OCI-LY3 (cell line): ENCODE data around the gene HMGA1.

Experiments
- H2AFZ ChIP-seq: fragments of 200-600, 300-600 bp; shearing (Covaris generic); 2 replicates; pipeline ENCODE4 v1.6.0; 2014; ENCODE audit warnings: antibody characterized with exemption, low read depth, low read length
- H3K27ac ChIP-seq: fragments of 200-600, 300-600 bp; sonication (generic); 2 replicates; pipeline ENCODE4 v1.5.1; 2014; ENCODE audit warnings: mild to moderate bottlenecking, low read length, moderate library complexity, mixed read lengths
- H3K27me3 ChIP-seq: fragments of 200-600, 300-600 bp; sonication (generic); 2 replicates; pipeline ENCODE4 v1.6.1; 2014; ENCODE audit warnings: low read depth, low read length, mixed read lengths
- H3K36me3 ChIP-seq: fragments of 200-600, 300-600 bp; sonication (generic); replicated peaks from 2 replicates; pipeline ENCODE3; 2014; ENCODE audit warnings: low read depth, low read length, mixed read lengths
- H3K4me1 ChIP-seq: fragments of 300-600, 200-600 bp; sonication (generic); 2 replicates; pipeline ENCODE4 v1.6.1; 2014; ENCODE audit warnings: low read length, mixed read lengths
- H3K4me2 ChIP-seq: fragments of 200-600, 300-600 bp; sonication (generic); 2 replicates; pipeline ENCODE4 v1.6.1; 2014; ENCODE audit warnings: low read length, mixed read lengths
- H3K4me3 ChIP-seq: fragments of 300-600, 200-600 bp; sonication (generic); 2 replicates; pipeline ENCODE4 v1.5.1; 2014; ENCODE audit warnings: antibody characterized with exemption, mild to moderate bottlenecking, low read length, moderate library complexity
- H3K79me2 ChIP-seq: fragments of 300-600, 200-600 bp; shearing (Covaris generic); 2 replicates; pipeline ENCODE4 v1.6.1; 2014; ENCODE audit warnings: mild to moderate bottlenecking, low read length, mixed read lengths
- H3K9ac ChIP-seq: fragments of 300-600, 200-600 bp; shearing (Covaris generic); 2 replicates; pipeline ENCODE4 v1.6.0; 2014; ENCODE audit warnings: mild to moderate bottlenecking, low read length, moderate library complexity
- H3K9me3 ChIP-seq: fragments of 200-600, 300-600 bp; shearing (Covaris generic); 2 replicates; pipeline ENCODE4 v1.6.1; 2014; ENCODE audit warnings: low read length, mixed read lengths; ENCODE audit not compliant: insufficient read depth
- H4K20me1 ChIP-seq: fragments of 200-600, 300-600 bp; sonication (generic); 2 replicates; pipeline ENCODE4 v1.6.1; 2016; ENCODE audit warnings: low read length, mixed read lengths; ENCODE audit not compliant: insufficient read depth
- CTCF ChIP-seq: fragments of 200-600, 300-600 bp; sonication (generic); IDR thresholded peaks from 2 replicates; pipeline ENCODE4 v1.5.1; 2014; ENCODE audit warnings: antibody characterized with exemption, low read length, low read depth
- EZH2phosphoT487 ChIP-seq: fragments of 200-600 bp; shearing (Covaris generic); IDR thresholded peaks from 2 replicates; pipeline ENCODE4 v1.6.1; 2018; ENCODE audit warnings: antibody characterized with exemption, mixed run types, low read depth

Gene HMGA1

GRCh38 chr6:34288581-34288980 lies 51.9 kb downstream of the HMGA1 start:
- Histone ChIP-seq H4K20me1 (no peaks in the 10 kb centered on the region), H3K79me2 (no peaks in the 10 kb centered on the region), H3K4me1 (no peaks in the 10 kb centered on the region), H3K36me3 (no peaks in the 10 kb centered on the region), H3K27me3 (no peaks in the 10 kb centered on the region), H3K4me2 (no peak overlapping the region), H2AFZ (no peak overlapping the region), H3K9ac (no peak overlapping the region), H3K27ac (no peak overlapping the region), H3K9me3 (no peaks in the 10 kb centered on the region), H3K4me3 (no peak overlapping the region)
- TF ChIP-seq EZH2phosphoT487 (no peak), CTCF (no peak)

- Histone ChIP-seq H3K27ac (no peak overlapping the region), H3K9me3 (no peaks in the 10 kb centered on the region), H3K4me1 (no peaks in the 10 kb centered on the region), H2AFZ (no peak overlapping the region), H3K36me3 (no peaks in the 10 kb centered on the region), H3K79me2 (no peaks in the 10 kb centered on the region), H3K27me3 (no peaks in the 10 kb centered on the region), H4K20me1 (no peaks in the 10 kb centered on the region), H3K4me3 (no peak overlapping the region), H3K9ac (no peak overlapping the region), H3K4me2 (no peak overlapping the region)
- TF ChIP-seq EZH2phosphoT487 (no peak), CTCF (no peak)
Observed at GRCh38 chr6:34289137-34289536, 52.5 kb downstream of the HMGA1 start.

- no peak overlapping the region for H3K4me3 ChIP-seq
- no peak overlapping the region for H3K9ac ChIP-seq
- H3K27me3 ChIP-seq = no peaks in the 10 kb centered on the region
- TF ChIP-seq CTCF (no peak), EZH2phosphoT487 (no peak)
- H3K27ac ChIP-seq = no peak overlapping the region
- H3K9me3 ChIP-seq = no peaks in the 10 kb centered on the region
- H3K79me2 ChIP-seq = no peaks in the 10 kb centered on the region
- H4K20me1 ChIP-seq = no peaks in the 10 kb centered on the region
- H3K4me1 ChIP-seq = no peaks in the 10 kb centered on the region
- H3K4me2 ChIP-seq = no peak overlapping the region
- H2AFZ ChIP-seq = no peak overlapping the region
- no peaks in the 10 kb centered on the region for H3K36me3 ChIP-seq
Observed at GRCh38 chr6:34292954-34293353, 56.3 kb downstream of the HMGA1 start.

- H3K79me2 ChIP-seq = no peaks in the 10 kb centered on the region
- peaks cover 8% of the 10 kb centered on the region for H3K4me1 ChIP-seq
- no peak overlapping the region for H3K4me3 ChIP-seq
- no peak overlapping the region for H2AFZ ChIP-seq
- no peaks in the 10 kb centered on the region for H3K36me3 ChIP-seq
- no peaks in the 10 kb centered on the region for H3K9me3 ChIP-seq
- no peaks in the 10 kb centered on the region for H4K20me1 ChIP-seq
- no peak overlapping the region for H3K4me2 ChIP-seq
- H3K9ac ChIP-seq = no peak overlapping the region
- no peak overlapping the region for H3K27ac ChIP-seq
- TF ChIP-seq CTCF (no peak), EZH2phosphoT487 (no peak)
- no peaks in the 10 kb centered on the region for H3K27me3 ChIP-seq
Observed at GRCh38 chr6:34295721-34296120, 59.0 kb downstream of the HMGA1 start.
